H9 (cell line): ENCODE data around the gene COMMD9. TPM values are rescaled to one million over a fixed set of nuclear protein-coding genes. Genes with fewer than 3 reads are reported as not detected.

Experiments
- DNase-seq: peaks from one replicate; pipeline ENCODE4 v3.0.0-alpha.2; 2017
- H2AFZ ChIP-seq: one replicate; pipeline ENCODE4 v1.6.1; 2013; ENCODE audit warnings: mild to moderate bottlenecking, low read length, control low read depth, moderate library complexity
- H2AK5ac ChIP-seq: 2 replicates; pipeline ENCODE4 v1.6.1; 2013; ENCODE audit warnings: low read length, control low read depth, mixed read lengths; ENCODE audit not compliant: insufficient read length
- H2BK120ac ChIP-seq: one replicate; pipeline ENCODE4 v1.6.1; 2013; ENCODE audit warnings: low read depth, mild to moderate bottlenecking, low read length, control low read depth, inconsistent platforms; ENCODE audit not compliant: poor library complexity, severe bottlenecking
- H2BK12ac ChIP-seq: 2 replicates; pipeline ENCODE4 v1.6.1; 2013; ENCODE audit warnings: low read length, control low read depth, mixed read lengths, low read depth; ENCODE audit not compliant: insufficient read length
- H2BK15ac ChIP-seq: 2 replicates; pipeline ENCODE4 v1.6.1; 2013; ENCODE audit warnings: low read depth, low read length, control low read depth
- H2BK20ac ChIP-seq: one replicate; pipeline ENCODE4 v1.6.1; 2013; ENCODE audit warnings: low read depth, mild to moderate bottlenecking, low read length, control low read depth, inconsistent platforms; ENCODE audit not compliant: poor library complexity, severe bottlenecking
- H2BK5ac ChIP-seq: 2 replicates; pipeline ENCODE4 v1.6.1; 2013; ENCODE audit warnings: low read length, control low read depth, mixed read lengths; ENCODE audit not compliant: insufficient read length
- H3K14ac ChIP-seq: 2 replicates; pipeline ENCODE4 v1.6.1; 2013; ENCODE audit warnings: low read length, control low read depth; ENCODE audit not compliant: insufficient read depth
- H3K18ac ChIP-seq: 2 replicates; pipeline ENCODE4 v1.6.1; 2013; ENCODE audit warnings: low read depth, mild to moderate bottlenecking, mixed read lengths, low read length, control low read depth; ENCODE audit not compliant: insufficient read length
- H3K23ac ChIP-seq: 2 replicates; pipeline ENCODE4 v1.6.1; 2013; ENCODE audit warnings: low read length, control low read depth, mixed read lengths, low read depth; ENCODE audit not compliant: insufficient read length
- H3K23me2 ChIP-seq: 2 replicates; pipeline ENCODE4 v1.6.1; 2013; ENCODE audit warnings: low read depth, mild to moderate bottlenecking, mixed read lengths, low read length, control low read depth; ENCODE audit not compliant: insufficient read length, poor library complexity, severe bottlenecking
- H3K27ac ChIP-seq: 2 replicates; pipeline ENCODE4 v1.5.1; 2013; ENCODE audit warnings: low read length, control low read depth, mixed read lengths, low read depth; ENCODE audit not compliant: insufficient read length
- H3K27me3 ChIP-seq: 2 replicates; pipeline ENCODE4 v1.6.1; 2013; ENCODE audit warnings: low read length, control low read depth, inconsistent platforms; ENCODE audit not compliant: insufficient read depth
- H3K4ac ChIP-seq: 2 replicates; pipeline ENCODE4 v1.6.1; 2013; ENCODE audit warnings: low read depth, mild to moderate bottlenecking, control low read depth, inconsistent platforms, low read length, moderate library complexity
- H3K4me1 ChIP-seq: 2 replicates; pipeline ENCODE4 v1.6.1; 2013; ENCODE audit warnings: low read length, control low read depth, inconsistent platforms; ENCODE audit not compliant: insufficient read depth
- H3K4me2 ChIP-seq: 2 replicates; pipeline ENCODE4 v1.6.1; 2013; ENCODE audit warnings: low read length, control low read depth, mixed read lengths; ENCODE audit not compliant: insufficient read length, insufficient read depth
- H3K56ac ChIP-seq: 2 replicates; pipeline ENCODE4 v1.6.1; 2013; ENCODE audit warnings: low read depth, mild to moderate bottlenecking, mixed read lengths, low read length, control low read depth; ENCODE audit not compliant: insufficient read length
- H3K79me1 ChIP-seq: 2 replicates; pipeline ENCODE4 v1.6.1; 2013; ENCODE audit warnings: low read depth, mild to moderate bottlenecking, moderate library complexity, low read length, control low read depth, inconsistent platforms; ENCODE audit not compliant: insufficient read depth, poor library complexity, severe bottlenecking
- H3K79me2 ChIP-seq: 2 replicates; pipeline ENCODE4 v1.6.1; 2013; ENCODE audit warnings: low read length, control low read depth, inconsistent platforms; ENCODE audit not compliant: insufficient read depth
- H3K9ac ChIP-seq: 2 replicates; pipeline ENCODE4 v1.6.1; 2013; ENCODE audit warnings: low read length, control low read depth, mixed read lengths; ENCODE audit not compliant: insufficient read length; ENCODE audit errors: extremely low read depth
- H3K9me3 ChIP-seq: one replicate; pipeline ENCODE4 v1.6.1; 2013; ENCODE audit warnings: low read depth, low read length, inconsistent platforms; ENCODE audit not compliant: control insufficient read depth
- H3T11ph ChIP-seq: one replicate; pipeline ENCODE4 v1.6.1; 2013; ENCODE audit warnings: mild to moderate bottlenecking, low read length, control low read depth, inconsistent platforms
- H4K20me1 ChIP-seq: one replicate; pipeline ENCODE4 v1.6.1; 2013; ENCODE audit not compliant: control insufficient read depth, insufficient read length, insufficient read depth
- H4K5ac ChIP-seq: 2 replicates; pipeline ENCODE4 v1.6.1; 2013; ENCODE audit warnings: low read depth, mild to moderate bottlenecking, mixed read lengths, low read length, control low read depth; ENCODE audit not compliant: insufficient read length
- H4K8ac ChIP-seq: replicated peaks from 2 replicates; pipeline ENCODE4 v1.6.1; 2013; ENCODE audit warnings: low read length, control low read depth, mixed read lengths, low read depth; ENCODE audit not compliant: insufficient read length
- H4K91ac ChIP-seq: 2 replicates; pipeline ENCODE4 v1.6.1; 2013; ENCODE audit warnings: low read depth, mild to moderate bottlenecking, moderate library complexity, mixed read lengths, low read length, control low read depth; ENCODE audit not compliant: insufficient read length
- H3K27ac Mint-ChIP-seq, 3 experiments: 2 replicates in 2 of 3; 3 replicates in 1 of 3; pipeline ENCODE4 v1.8.0; 2020 to 2021; ENCODE audit warnings: mixed read lengths in 3 of 3, mild to moderate bottlenecking in 1 of 3, moderate library complexity in 1 of 3
- H3K27me3 Mint-ChIP-seq: 2 replicates; pipeline ENCODE4 v1.8.0; 2021; ENCODE audit warnings: low read depth, mild to moderate bottlenecking, moderate library complexity, mixed read lengths
- H3K36me3 Mint-ChIP-seq, 3 experiments: 2 replicates in 2 of 3; 3 replicates in 1 of 3; pipeline ENCODE4 v1.8.0; 2020 to 2021; ENCODE audit warnings: low read depth in 3 of 3, mixed read lengths in 3 of 3; ENCODE audit not compliant: insufficient read depth in 1 of 3
- H3K4me1 Mint-ChIP-seq, 2 experiments: 2 replicates each; pipeline ENCODE4 v1.8.0; 2020; ENCODE audit warnings: mixed read lengths in 2 of 2
- H3K4me3 Mint-ChIP-seq, 2 experiments: 2 replicates in 1 of 2; 3 replicates in 1 of 2; pipeline ENCODE4 v1.8.0; 2020 to 2021; ENCODE audit warnings: mild to moderate bottlenecking in 2 of 2, mixed read lengths in 2 of 2, moderate library complexity in 1 of 2
- H3K9me3 Mint-ChIP-seq, 2 experiments: 2 replicates in 1 of 2; 3 replicates in 1 of 2; pipeline ENCODE4 v1.8.0; 2020; ENCODE audit warnings: mild to moderate bottlenecking in 2 of 2, mixed read lengths in 2 of 2, moderate library complexity in 1 of 2
- WGBS: extraction: QIAGEN DNeasy Blood & Tissue Kit; methylation state at CpG from one replicate; pipeline ENCODE4 v1.1.7; 2013; ENCODE audit warnings: missing lambda C conversion rate, low lambda C conversion rate, mixed read lengths; ENCODE audit not compliant: insufficient read length; ENCODE audit errors: extremely low coverage; 5-methylcytosine and 5-hydroxymethylcytosine counted together
- total RNA-seq: library from RNA; stranded (reverse); gene quantifications from 2 replicates; pipeline ENCODE4 v1.2.1, GENCODE V29; 2021
- TF ChIP-seq, protein P1 (sequence below): fragments of 200-600 bp; sonication (generic); conservative IDR thresholded peaks from 3 replicates; pipeline ENCODE4 v1.8.0; 2021; ENCODE audit warnings: antibody characterized with exemption, mild to moderate bottlenecking

Gene COMMD9
- total RNA-seq, 1 experiment from 2014 or later: 47.0 TPM

DNA sequence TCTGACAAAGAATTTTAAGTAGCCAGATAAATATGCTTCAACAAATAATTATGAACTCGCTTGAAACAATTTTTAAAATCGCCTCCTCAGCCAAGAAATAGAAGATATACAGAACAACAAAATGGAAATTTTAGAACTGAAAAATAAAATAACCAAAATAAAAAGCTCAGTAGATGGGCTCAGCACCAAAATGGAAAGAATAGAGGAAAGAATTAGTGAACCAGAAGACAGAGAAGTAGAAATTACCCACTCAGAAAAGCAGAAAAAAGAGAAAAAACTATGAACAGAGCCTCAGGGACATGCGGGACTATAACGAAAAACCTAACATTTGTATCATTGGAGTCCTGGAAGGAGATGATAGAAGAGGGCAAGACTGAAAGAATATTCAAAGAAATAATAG is 7.4 kb downstream of the COMMD9 start:
- no peaks in the 10 kb centered on the region; a peak in 2 of 5 replicates for H3K9me3 Mint-ChIP-seq
- Histone ChIP-seq H3K9me3 (no peaks in the 10 kb centered on the region), H4K5ac (no peak overlapping the region), H3K18ac (no peak overlapping the region), H3K4me2 (no peak overlapping the region), H3K27me3 (no peaks in the 10 kb centered on the region), H3K56ac (no peak overlapping the region), H3K23me2 (no peaks in the 10 kb centered on the region), H3K79me1 (no peaks in the 10 kb centered on the region), H2BK15ac (no peak overlapping the region), H2BK20ac (no peak overlapping the region), H3K4me1 (no peaks in the 10 kb centered on the region), H2BK12ac (no peak overlapping the region), H2AFZ (no peak overlapping the region), H3K23ac (no peak overlapping the region), H4K20me1 (no peaks in the 10 kb centered on the region), H4K8ac (no peak overlapping the region), H2BK120ac (no peak overlapping the region), H3K79me2 (no peaks in the 10 kb centered on the region), H2AK5ac (no peak overlapping the region), H3K9ac (no peak overlapping the region), H3K4ac (no peak overlapping the region), H3K14ac (no peak overlapping the region), H2BK5ac (no peak overlapping the region), H3K27ac (no peak overlapping the region), H3T11ph (no peak overlapping the region), H4K91ac (no peak overlapping the region)
- H3K4me1 Mint-ChIP-seq: no peaks in the 10 kb centered on the region
- TF ChIP-seq, protein P1, sequence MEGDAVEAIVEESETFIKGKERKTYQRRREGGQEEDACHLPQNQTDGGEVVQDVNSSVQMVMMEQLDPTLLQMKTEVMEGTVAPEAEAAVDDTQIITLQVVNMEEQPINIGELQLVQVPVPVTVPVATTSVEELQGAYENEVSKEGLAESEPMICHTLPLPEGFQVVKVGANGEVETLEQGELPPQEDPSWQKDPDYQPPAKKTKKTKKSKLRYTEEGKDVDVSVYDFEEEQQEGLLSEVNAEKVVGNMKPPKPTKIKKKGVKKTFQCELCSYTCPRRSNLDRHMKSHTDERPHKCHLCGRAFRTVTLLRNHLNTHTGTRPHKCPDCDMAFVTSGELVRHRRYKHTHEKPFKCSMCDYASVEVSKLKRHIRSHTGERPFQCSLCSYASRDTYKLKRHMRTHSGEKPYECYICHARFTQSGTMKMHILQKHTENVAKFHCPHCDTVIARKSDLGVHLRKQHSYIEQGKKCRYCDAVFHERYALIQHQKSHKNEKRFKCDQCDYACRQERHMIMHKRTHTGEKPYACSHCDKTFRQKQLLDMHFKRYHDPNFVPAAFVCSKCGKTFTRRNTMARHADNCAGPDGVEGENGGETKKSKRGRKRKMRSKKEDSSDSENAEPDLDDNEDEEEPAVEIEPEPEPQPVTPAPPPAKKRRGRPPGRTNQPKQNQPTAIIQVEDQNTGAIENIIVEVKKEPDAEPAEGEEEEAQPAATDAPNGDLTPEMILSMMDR: no peak
- no peak for DNase-seq
- H3K27me3 Mint-ChIP-seq: no peaks in the 10 kb centered on the region
- H3K36me3 Mint-ChIP-seq: no peaks in the 10 kb centered on the region
- H3K27ac Mint-ChIP-seq: no peak overlapping the region
- no peak overlapping the region for H3K4me3 Mint-ChIP-seq
- WGBS: no CpG with 5 or more reads among the region's 4 CpGs
